ENCODE data around the gene OR11A1. TPM values are rescaled to one million over a fixed set of nuclear protein-coding genes. Genes with fewer than 3 reads are reported as not detected.

The OR11A1 gene
- total RNA-seq, 1 donor from 2014 or later = not detected

- no peak overlapping the region for H3K4me3 ChIP-seq (ENCODE audit: insufficient read depth, low read depth, low read length)
- H3K27me3 Mint-ChIP-seq (ENCODE audit: low read depth, unreplicated experiment) = peaks cover 6% of the 10 kb centered on the region
- no peaks in the 10 kb centered on the region for H3K4me1 ChIP-seq (ENCODE audit: insufficient read depth, low read length)
- no peak overlapping the region for H3K27ac ChIP-seq (ENCODE audit: low read depth, low read length)
- no peak overlapping the region for H3K4me3 Mint-ChIP-seq (ENCODE audit: unreplicated experiment)
- TF ChIP-seq EZH2 (IDR thresholded peaks at IDR 0.05; ENCODE audit: insufficient read depth, low read length) (no peak), CTCF (IDR thresholded peaks at IDR 0.05; ENCODE audit: insufficient read depth, low read depth, low read length) (no peak)
- H3K36me3 Mint-ChIP-seq (ENCODE audit: low read depth, unreplicated experiment) = no peaks in the 10 kb centered on the region
- peaks cover 8% of the 10 kb centered on the region for H3K9me3 ChIP-seq (ENCODE audit: insufficient read depth, low read depth, low read length)
- H3K27me3 ChIP-seq (ENCODE audit: insufficient read depth, low read length) = no peaks in the 10 kb centered on the region
- H3K27ac Mint-ChIP-seq (ENCODE audit: unreplicated experiment) = no peak overlapping the region
- no peak overlapping the region for H3K4me2 ChIP-seq (ENCODE audit: low read length)
- no peak for FAIRE-seq
- H4K20me1 ChIP-seq (ENCODE audit: insufficient read depth, low read length) = no peaks in the 10 kb centered on the region
- DNase-seq (ENCODE audit: low read depth) = no peak
- H2AFZ ChIP-seq (ENCODE audit: low read depth, low read length) = no peak overlapping the region
- H3K79me2 ChIP-seq (ENCODE audit: insufficient read depth, low read length) = no peaks in the 10 kb centered on the region
- no peaks in the 10 kb centered on the region for H3K36me3 ChIP-seq (ENCODE audit: insufficient read depth, low read length)
- no peaks in the 10 kb centered on the region for H3K9me3 Mint-ChIP-seq (ENCODE audit: unreplicated experiment)
- no peaks in the 10 kb centered on the region for H3K4me1 Mint-ChIP-seq (ENCODE audit: low read depth, unreplicated experiment)
- H3K9ac ChIP-seq (ENCODE audit: low read length) = no peak overlapping the region
Observed at GRCh38 chr6:29388533-29388932, 68.3 kb downstream of the OR11A1 start.

- no peaks in the 10 kb centered on the region for H3K27me3 Mint-ChIP-seq (ENCODE audit: low read depth, unreplicated experiment)
Observed at GRCh38 chr6:29376003-29376402, 80.9 kb downstream of the OR11A1 start.

More at GRCh38 chr6:29376003-29376402, 80.9 kb downstream of the OR11A1 start:
- no peak overlapping the region for H3K4me3 ChIP-seq (ENCODE audit: insufficient read depth, low read depth, low read length)
- Mint-ChIP-seq H3K9me3 (ENCODE audit: unreplicated experiment) (no peaks in the 10 kb centered on the region), H3K27ac (ENCODE audit: unreplicated experiment) (peak overlapping the region; percentile 35), H3K4me1 (ENCODE audit: low read depth, unreplicated experiment) (peaks cover 2% of the 10 kb centered on the region), H3K4me3 (ENCODE audit: unreplicated experiment) (no peak overlapping the region), H3K36me3 (ENCODE audit: low read depth, unreplicated experiment) (no peaks in the 10 kb centered on the region)
- DNase-seq (ENCODE audit: low read depth) (no peak), FAIRE-seq (no peak)
- no peak overlapping the region for H3K9ac ChIP-seq (ENCODE audit: low read length)
- H3K9me3 ChIP-seq (ENCODE audit: insufficient read depth, low read depth, low read length) = peaks cover 3% of the 10 kb centered on the region
- no peaks in the 10 kb centered on the region for H3K27me3 ChIP-seq (ENCODE audit: insufficient read depth, low read length)
- no peaks in the 10 kb centered on the region for H3K79me2 ChIP-seq (ENCODE audit: insufficient read depth, low read length)
- no peak overlapping the region for H2AFZ ChIP-seq (ENCODE audit: low read depth, low read length)
- H4K20me1 ChIP-seq (ENCODE audit: insufficient read depth, low read length) = no peaks in the 10 kb centered on the region
- H3K4me1 ChIP-seq (ENCODE audit: insufficient read depth, low read length) = no peaks in the 10 kb centered on the region
- H3K4me2 ChIP-seq (ENCODE audit: low read length) = no peak overlapping the region
- no peaks in the 10 kb centered on the region for H3K36me3 ChIP-seq (ENCODE audit: insufficient read depth, low read length)
- H3K27ac ChIP-seq (ENCODE audit: low read depth, low read length) = no peak overlapping the region
- TF ChIP-seq EZH2 (IDR thresholded peaks at IDR 0.05; ENCODE audit: insufficient read depth, low read length) (no peak), CTCF (IDR thresholded peaks at IDR 0.05; ENCODE audit: insufficient read depth, low read depth, low read length) (no peak)

Other genes with a start within 250 kb of the OR11A1 start
- not detected in 2 replicates for gene OR14J1, start 155.4 kb downstream of the OR11A1 start, total RNA-seq
- not detected in 2 replicates for gene OR5V1, start 88.2 kb downstream of the OR11A1 start, total RNA-seq
- not detected in 2 replicates for gene OR12D3, start 81.8 kb downstream of the OR11A1 start, total RNA-seq
- not detected in 2 replicates for gene OR12D2, start 61.4 kb downstream of the OR11A1 start, total RNA-seq
- not detected in 2 replicates for gene OR12D1, start 42.1 kb downstream of the OR11A1 start, total RNA-seq
- not detected in 2 replicates for gene OR10C1, start 17.8 kb downstream of the OR11A1 start, total RNA-seq
- gene OR2H1, start 84 bp upstream of the OR11A1 start, total RNA-seq = not detected in 2 replicates
- gene MAS1L, start 30.9 kb upstream of the OR11A1 start, total RNA-seq = not detected in 2 replicates
- gene UBD, start 102.7 kb upstream of the OR11A1 start, total RNA-seq = 9.9 and 13.2 TPM in 2 replicates
- not detected in 2 replicates for gene OR2H2, start 128.1 kb upstream of the OR11A1 start, total RNA-seq
- 61.4 and 66.3 TPM in 2 replicates for gene GABBR1, start 176.1 kb upstream of the OR11A1 start, total RNA-seq
- not detected in 2 replicates for gene MOG, start 200.0 kb upstream of the OR11A1 start, total RNA-seq
- gene ZFP57, start 224.1 kb upstream of the OR11A1 start, total RNA-seq = 0.36 and 0.50 TPM in 2 replicates

All from astrocyte (in vitro differentiated cells and primary cell).